NCI-H2227 treated with DMSO at 0.1 percent for 48 hours (cell line): ENCODE measurements around the gene EWSR1.

ENCODE experiments used
- DNase-seq: peaks from one replicate; lab custom pipeline; 2025; lab: John Stamatoyannopoulos, UW

Gene EWSR1

GRCh38 chr22:29269731-29270474, 1.8 kb downstream of the EWSR1 start:
- DNase-seq: no peak

DNA sequence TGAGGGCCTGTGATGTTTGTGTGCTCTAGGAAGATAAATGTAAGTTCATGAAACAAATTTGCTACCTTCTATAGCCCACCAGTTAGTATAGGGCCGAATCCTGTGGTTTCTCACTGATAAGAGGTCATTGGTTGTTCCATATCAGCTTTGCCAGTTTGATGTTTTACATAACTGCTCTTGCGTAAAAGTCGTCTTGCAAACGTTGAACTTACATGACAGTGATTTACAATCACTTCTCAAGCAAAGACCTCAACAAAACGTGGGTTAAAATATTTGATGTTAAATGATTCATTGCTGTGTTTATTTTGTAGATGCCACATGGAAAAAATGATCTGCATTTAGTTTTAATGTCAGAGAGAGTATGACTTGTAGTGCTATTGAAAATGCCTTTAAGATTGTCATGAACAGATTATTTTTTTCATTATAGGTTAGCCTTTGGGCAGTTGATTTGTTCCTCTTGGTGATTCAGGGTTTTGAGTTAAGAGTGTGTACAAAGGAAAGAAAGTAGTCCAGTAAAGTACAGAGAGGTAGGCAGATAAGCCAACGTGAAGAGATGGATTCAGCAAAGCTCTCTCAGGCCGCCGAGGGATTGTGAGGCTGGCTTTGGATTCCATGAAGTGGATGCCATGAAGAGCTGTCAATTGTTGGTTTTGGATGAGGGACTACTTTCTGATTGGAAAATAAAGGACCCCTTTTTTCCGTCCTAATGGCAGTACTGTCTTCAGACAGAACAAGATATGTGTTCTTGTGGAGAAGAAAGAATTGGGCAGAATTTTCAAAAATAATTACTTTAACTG, 2.6 kb downstream of the EWSR1 start:
- no peak for DNase-seq

- DNase-seq: no peak
Measured at GRCh38 chr22:29272624-29273023, 4.6 kb downstream of the EWSR1 start.

- no peak for DNase-seq
Measured at GRCh38 chr22:29275167-29275566, 7.1 kb downstream of the EWSR1 start.

DNA sequence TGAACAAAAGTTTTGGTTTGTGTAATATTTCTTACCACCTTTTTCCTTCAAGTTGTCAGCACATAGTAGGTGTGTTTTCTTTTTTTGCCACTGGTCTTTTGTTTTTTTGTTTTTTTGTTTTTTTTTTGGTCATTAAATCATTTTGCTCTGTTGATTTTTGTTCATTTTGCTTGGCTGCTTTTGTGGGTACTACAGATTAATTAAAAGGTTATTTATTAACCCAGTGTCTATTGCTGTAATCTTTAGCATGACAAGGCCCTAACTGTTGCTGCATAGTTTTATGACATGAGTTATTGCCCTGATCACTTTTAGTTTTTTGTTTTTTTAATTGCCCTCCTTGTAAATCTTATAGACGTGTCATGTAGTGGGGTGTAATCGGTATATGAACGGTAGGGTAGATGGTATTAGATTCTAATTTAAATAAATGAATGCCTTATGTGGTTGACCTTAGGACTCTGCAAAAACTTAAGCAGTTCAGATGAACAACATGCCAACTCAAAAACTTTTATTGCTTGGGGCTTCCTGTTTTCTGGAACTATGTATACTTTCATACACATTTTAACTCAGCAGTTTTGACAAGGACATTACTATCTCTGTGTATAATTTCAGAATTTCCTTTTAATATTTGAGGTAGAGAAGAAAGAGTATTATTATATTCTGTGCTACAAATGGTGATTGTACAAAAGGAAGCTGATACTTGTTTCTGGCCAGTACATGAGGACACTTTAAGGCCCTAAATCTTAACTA, 7.9 kb downstream of the EWSR1 start:
- DNase-seq: no peak

DNA sequence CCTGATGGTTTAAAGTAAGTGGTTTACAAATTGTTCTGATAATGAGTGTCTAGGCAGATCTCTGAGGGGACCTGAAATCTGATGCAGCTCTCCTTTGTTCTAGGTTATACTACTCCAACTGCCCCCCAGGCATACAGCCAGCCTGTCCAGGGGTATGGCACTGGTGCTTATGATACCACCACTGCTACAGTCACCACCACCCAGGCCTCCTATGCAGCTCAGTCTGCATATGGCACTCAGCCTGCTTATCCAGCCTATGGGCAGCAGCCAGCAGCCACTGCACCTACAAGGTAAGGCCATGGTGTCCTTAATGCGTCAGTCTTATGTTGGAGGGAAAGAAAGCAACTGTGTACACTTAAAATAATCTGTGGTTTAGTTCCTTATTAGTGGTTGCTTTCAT, 9.9 kb downstream of the EWSR1 start:
- no peak for DNase-seq

DNA sequence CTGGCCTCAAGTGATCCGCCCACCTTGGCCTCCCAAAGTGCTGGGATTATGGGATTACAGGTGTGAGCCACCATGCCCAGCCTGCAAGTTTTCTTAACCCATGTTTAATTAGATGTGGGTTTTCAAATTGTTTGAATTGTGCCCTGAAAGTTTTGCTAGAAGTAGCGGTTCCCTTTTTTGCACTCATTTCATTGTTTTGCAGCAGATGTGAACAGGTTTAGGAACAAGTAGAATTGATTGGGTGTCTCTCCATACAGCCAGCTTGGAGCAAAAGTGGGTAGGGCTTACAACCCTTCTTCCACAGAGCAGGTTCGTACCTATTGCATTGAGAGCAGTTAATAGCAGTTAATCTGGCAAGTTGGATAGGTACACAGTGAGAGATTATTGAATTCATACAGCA, 16.1 kb downstream of the EWSR1 start:
- no peak for DNase-seq

DNA sequence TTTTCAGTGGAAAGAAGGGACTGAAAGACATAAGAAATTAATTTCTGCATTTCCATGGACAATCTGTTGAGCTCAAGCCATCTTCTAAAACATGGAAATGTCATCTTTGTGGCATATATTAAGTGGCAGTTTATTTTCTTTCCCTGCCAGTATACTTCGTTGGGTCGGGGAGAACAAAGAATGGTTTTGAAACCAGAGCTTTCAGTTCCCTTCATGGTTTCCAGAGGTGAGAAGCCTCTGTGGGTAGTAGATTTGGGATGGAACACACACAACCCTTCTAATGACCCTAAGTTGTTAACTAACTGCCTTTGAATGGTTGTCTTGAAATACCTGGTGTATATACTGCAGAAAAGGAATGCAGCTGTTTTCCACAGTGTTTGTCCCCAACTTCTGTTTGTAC, 20.8 kb downstream of the EWSR1 start:
- no peak for DNase-seq

- DNase-seq: no peak
Measured at GRCh38 chr22:29290061-29290460, 22.0 kb downstream of the EWSR1 start.

- no peak for DNase-seq
Measured at GRCh38 chr22:29291215-29291614, 23.1 kb downstream of the EWSR1 start.

DNA sequence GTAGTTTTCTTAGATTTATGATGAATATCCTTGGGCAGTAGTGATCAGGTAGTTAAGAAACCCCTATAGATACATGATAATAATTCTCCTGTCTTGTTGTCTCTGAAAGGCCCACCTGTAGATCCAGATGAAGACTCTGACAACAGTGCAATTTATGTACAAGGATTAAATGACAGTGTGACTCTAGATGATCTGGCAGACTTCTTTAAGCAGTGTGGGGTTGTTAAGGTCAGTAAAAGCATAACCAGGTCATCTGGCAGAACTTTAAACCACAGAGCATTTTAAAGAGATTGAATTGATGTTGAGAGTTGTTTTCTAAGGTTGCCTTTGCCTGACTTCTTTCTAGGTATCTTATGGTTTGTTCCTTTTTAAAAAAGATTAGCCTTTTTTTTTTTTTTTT, 24.3 kb downstream of the EWSR1 start:
- no peak for DNase-seq

GRCh38 chr22:29298641-29299040, 30.6 kb downstream of the EWSR1 start:
- no peak for DNase-seq

- no peak for DNase-seq
Measured at GRCh38 chr22:29299136-29299900, 31.2 kb downstream of the EWSR1 start.

GRCh38 chr22:29300467-29300806, 32.4 kb downstream of the EWSR1 start:
- DNase-seq: no peak

GRCh38 chr22:29300807-29301601, 32.9 kb downstream of the EWSR1 start:
- DNase-seq: no peak

GRCh38 chr22:29301716-29302401, 33.8 kb downstream of the EWSR1 start:
- DNase-seq: no peak

DNA sequence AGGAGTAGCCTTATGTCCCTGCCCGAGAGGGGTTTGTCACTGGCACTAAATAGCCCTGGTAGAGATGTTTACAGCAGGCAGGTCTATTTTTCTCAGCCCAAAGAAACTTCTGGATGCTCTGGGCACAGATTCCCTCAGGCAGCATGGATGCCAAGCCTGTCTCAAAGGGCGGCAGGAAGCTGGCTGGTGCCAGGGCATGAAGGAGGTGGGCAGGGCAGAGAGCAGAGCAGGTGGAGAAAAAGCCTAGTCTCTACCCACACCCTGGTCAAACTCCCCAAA, 34.3 kb downstream of the EWSR1 start:
- DNase-seq: no peak

GRCh38 chr22:29302681-29303465, 34.8 kb downstream of the EWSR1 start:
- no peak for DNase-seq

DNA sequence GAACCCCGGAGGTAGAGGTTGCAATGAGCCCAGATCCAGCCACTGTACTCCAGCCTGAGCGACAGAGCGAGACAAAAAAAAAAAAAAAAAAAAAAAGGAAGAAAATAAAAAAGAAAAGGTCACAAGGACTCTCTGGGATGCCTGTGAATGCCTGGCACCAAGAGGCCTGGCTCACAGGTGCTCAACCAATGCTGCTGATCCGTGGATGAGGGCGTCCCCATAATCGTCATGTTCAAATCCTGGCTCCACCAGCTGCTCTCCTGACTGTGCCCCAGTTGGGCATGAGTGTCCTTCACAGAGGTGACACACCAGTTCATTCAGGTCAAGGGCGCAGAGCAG, 37.7 kb downstream of the EWSR1 start:
- no peak for DNase-seq

DNA sequence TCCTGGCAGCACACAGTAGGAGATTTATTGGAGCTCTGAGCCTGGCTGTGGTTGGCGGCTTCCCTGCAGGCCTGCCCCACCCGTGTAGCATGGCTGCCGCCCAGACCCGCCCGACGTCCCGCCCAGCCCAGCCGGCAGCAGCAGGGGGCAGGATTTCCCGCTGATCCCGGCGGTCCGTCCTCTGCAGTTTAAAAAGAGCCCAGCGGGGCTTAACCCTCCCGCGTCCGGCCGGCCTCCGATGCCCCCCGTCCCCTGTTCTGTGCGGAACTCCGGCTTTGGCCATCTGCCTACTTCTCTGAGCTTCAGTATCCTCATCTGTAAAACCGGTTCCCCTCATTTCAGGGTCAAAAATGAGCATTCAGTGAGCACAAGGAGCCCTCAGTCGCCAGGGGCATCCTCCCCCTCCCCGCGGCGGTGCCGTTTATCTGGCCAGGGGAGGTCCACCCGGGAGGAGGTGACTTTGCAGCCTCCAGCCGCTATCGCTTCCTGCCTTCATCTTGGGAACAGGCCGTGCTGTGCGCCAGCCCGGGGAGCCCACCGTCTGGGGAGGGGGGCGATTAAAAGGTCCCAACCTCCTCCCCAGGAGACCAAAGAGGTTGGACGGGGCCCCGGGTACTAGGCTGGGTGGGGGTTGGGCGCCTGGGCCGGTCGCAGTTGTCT, 38.2 kb downstream of the EWSR1 start, which contains the start of gene GAS2L1:
Gene GAS2L1 (plus strand): TSS at position 476 of the 660 bp plus-strand sequence. CDS start 1,456 bp downstream, outside the sequence.
- DNase-seq: no peak
